Erythroblast (primary cell): ENCODE measurements around the gene ELAVL4.

Experiments used
- GATA1 ChIP-seq: IDR thresholded peaks from 2 replicates; pipeline ENCODE4 v1.6.1; 2011; ENCODE audit warnings: low read depth, mild to moderate bottlenecking, control low read depth, low read length, moderate library complexity
- POLR2A ChIP-seq: IDR thresholded peaks from 2 replicates; pipeline ENCODE4 v1.6.1; 2011; ENCODE audit warnings: mild to moderate bottlenecking, low read length

GRCh38 chr1:50097021-50097679 lies 11.6 kb upstream of the ELAVL4 start:
- no peak for TF ChIP-seq POLR2A
- TF ChIP-seq GATA1: no peak
